Lower leg skin (tissue), 3 donors: ENCODE data around the gene RLF.

Experiments
- POLR2A ChIP-seq, 2 donors: fragments of 450-650 bp; IDR thresholded peaks; one replicate each; pipeline ENCODE4 v1.6.1; 2016 to 2017; ENCODE audit warnings: antibody characterized with exemption in 2 of 2, mild to moderate bottlenecking in 1 of 2, moderate library complexity in 1 of 2
- TF ChIP-seq, protein P1 (sequence below), 3 donors: fragments of 450-650 bp; IDR thresholded peaks; one replicate each; pipeline ENCODE4 v1.5.1; 2016; ENCODE audit warnings: antibody characterized with exemption in 3 of 3, mild to moderate bottlenecking in 3 of 3, moderate library complexity in 2 of 3

- TF ChIP-seq, protein P1, sequence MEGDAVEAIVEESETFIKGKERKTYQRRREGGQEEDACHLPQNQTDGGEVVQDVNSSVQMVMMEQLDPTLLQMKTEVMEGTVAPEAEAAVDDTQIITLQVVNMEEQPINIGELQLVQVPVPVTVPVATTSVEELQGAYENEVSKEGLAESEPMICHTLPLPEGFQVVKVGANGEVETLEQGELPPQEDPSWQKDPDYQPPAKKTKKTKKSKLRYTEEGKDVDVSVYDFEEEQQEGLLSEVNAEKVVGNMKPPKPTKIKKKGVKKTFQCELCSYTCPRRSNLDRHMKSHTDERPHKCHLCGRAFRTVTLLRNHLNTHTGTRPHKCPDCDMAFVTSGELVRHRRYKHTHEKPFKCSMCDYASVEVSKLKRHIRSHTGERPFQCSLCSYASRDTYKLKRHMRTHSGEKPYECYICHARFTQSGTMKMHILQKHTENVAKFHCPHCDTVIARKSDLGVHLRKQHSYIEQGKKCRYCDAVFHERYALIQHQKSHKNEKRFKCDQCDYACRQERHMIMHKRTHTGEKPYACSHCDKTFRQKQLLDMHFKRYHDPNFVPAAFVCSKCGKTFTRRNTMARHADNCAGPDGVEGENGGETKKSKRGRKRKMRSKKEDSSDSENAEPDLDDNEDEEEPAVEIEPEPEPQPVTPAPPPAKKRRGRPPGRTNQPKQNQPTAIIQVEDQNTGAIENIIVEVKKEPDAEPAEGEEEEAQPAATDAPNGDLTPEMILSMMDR (IDR thresholded peaks at IDR 0.05), result no peak
- TF ChIP-seq POLR2A (IDR thresholded peaks at IDR 0.05), result no peak
These were observed 86.5 kb downstream of the RLF start, which contains the start of gene TMCO2 for GRCh38 chr1:40247655-40248054.
